ENCODE results near the gene OR11A1. TPM values are rescaled to one million over a fixed set of nuclear protein-coding genes. Genes with fewer than 3 reads are reported as not detected.

Gene OR11A1, protein sequence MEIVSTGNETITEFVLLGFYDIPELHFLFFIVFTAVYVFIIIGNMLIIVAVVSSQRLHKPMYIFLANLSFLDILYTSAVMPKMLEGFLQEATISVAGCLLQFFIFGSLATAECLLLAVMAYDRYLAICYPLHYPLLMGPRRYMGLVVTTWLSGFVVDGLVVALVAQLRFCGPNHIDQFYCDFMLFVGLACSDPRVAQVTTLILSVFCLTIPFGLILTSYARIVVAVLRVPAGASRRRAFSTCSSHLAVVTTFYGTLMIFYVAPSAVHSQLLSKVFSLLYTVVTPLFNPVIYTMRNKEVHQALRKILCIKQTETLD
- total RNA-seq = not detected

DNA sequence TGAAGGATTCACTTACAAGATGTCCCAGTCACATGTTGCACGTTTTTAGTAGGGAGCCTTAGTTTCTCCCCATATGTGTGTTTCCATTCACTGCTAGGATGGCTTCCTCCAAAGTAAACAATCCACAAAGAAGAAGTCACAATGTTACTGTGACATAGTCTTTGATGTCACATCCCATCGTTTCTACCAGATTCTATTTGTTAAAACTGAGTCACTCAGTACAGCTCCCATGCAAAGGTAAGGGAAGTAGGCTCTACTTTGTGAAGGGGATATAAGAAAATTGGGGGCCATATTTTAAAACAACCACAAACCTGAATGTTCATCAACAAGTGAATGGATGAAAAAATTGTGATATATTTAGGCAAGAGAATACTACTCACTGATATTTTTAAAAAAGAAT is at the start of gene OR11A1, which contains the start of gene OR2H1:
TSS of gene OR11A1 (minus strand) at position 101 of the 400 bp plus-strand sequence. CDS start 29,430 bp downstream, outside the sequence.
TSS of gene OR2H1 (plus strand) at position 185 of the 400 bp plus-strand sequence. CDS start 4,615 bp downstream, outside the sequence.
- H3K36me3 ChIP-seq (ENCODE audit: control insufficient read depth in 3 of 3, insufficient read depth in 3 of 3, low read length in 3 of 3) = no peaks in the 10 kb centered on the region
- H3K9me3 ChIP-seq (ENCODE audit: control insufficient read depth in 3 of 3, low read length in 3 of 3) = no peaks in the 10 kb centered on the region
- no peaks in the 10 kb centered on the region for H3K4me1 ChIP-seq (ENCODE audit: control insufficient read depth in 3 of 3, insufficient read depth in 3 of 3, low read length in 3 of 3)
- no peak within 1 kb of the TSS for H3K27ac ChIP-seq (ENCODE audit: low read depth, low read length)
- no peak within 1 kb of the TSS for H3K9ac ChIP-seq (ENCODE audit: low read depth in 1 of 3, low read length in 3 of 3)
- H3K4me3 ChIP-seq (ENCODE audit: low read length in 3 of 3) = no peak within 1 kb of the TSS
- H3K27me3 ChIP-seq (ENCODE audit: control insufficient read depth in 3 of 3, insufficient read depth in 3 of 3, low read length in 3 of 3) = no peaks in the 10 kb centered on the region

DNA sequence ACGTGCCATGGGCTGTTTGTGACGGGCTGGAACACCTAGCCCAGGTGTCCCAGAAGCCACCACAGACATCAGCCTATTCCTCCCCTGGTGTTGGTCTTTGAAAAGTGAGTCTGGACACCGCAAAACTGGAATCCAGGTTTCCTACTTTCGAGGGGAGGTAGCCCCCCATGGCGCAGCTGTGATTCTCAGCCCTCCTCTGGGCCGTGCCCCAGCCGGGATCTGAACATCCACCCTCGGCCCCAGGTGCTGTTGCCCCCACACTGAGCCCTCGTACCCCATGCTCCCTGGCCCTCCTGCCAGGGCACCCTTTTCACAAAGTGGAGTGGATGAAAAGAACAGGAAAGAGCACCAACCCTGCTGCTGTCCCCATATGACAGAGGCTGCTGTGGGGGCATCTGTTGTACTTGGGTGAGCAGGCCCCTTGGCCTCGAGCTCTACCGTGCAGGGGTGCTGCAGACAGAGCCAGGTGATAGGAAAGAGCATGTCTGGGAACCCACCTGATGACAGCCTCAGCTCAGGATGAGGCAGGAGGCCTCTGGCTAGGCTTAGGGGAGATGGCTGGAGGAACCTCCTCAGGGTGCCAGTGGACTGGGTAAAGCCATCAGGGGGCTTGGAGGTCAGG is 49.7 kb upstream of the OR11A1 start:
- Histone ChIP-seq H3K36me3 (ENCODE audit: control insufficient read depth in 3 of 3, insufficient read depth in 3 of 3, low read length in 3 of 3) (no peaks in the 10 kb centered on the region), H3K27ac (ENCODE audit: low read depth, low read length) (no peak overlapping the region), H3K9me3 (ENCODE audit: control insufficient read depth in 3 of 3, low read length in 3 of 3) (no peaks in the 10 kb centered on the region), H3K4me1 (ENCODE audit: control insufficient read depth in 3 of 3, insufficient read depth in 3 of 3, low read length in 3 of 3) (no peaks in the 10 kb centered on the region), H3K4me3 (ENCODE audit: low read length in 3 of 3) (no peak overlapping the region), H3K9ac (ENCODE audit: low read depth in 1 of 3, low read length in 3 of 3) (no peak overlapping the region), H3K27me3 (ENCODE audit: control insufficient read depth in 3 of 3, insufficient read depth in 3 of 3, low read length in 3 of 3) (peaks cover 0 to 7% (median 4%) of the 10 kb centered on the region in 3 donors)

DNA sequence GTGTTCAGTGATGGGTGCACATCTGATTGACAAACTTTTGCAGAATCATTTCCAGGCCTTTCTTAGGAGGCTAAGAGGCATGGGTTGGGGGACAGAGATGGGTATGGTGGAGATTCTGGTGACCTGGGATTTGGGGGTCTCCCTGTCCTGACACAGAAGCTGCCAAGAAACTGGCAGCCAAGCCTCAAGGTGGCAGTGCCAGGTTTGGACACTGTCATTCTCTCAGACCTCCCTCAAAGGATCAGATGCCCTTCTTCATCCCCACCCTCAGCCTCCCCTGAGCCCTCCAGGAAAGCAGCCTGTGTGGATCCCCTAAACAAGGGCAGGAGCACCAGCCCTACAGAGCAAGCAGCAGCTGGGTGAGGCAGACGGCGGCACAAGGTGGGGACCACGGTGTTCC is 48.9 kb upstream of the OR11A1 start:
- no peaks in the 10 kb centered on the region for H3K9me3 ChIP-seq (ENCODE audit: control insufficient read depth in 3 of 3, low read length in 3 of 3)
- H3K4me1 ChIP-seq (ENCODE audit: control insufficient read depth in 3 of 3, insufficient read depth in 3 of 3, low read length in 3 of 3) = no peaks in the 10 kb centered on the region
- no peak overlapping the region for H3K9ac ChIP-seq (ENCODE audit: low read depth in 1 of 3, low read length in 3 of 3)
- no peaks in the 10 kb centered on the region for H3K36me3 ChIP-seq (ENCODE audit: control insufficient read depth in 3 of 3, insufficient read depth in 3 of 3, low read length in 3 of 3)
- H3K27ac ChIP-seq (ENCODE audit: low read depth, low read length) = no peak overlapping the region
- H3K4me3 ChIP-seq (ENCODE audit: low read length in 3 of 3) = no peak overlapping the region
- H3K27me3 ChIP-seq (ENCODE audit: control insufficient read depth in 3 of 3, insufficient read depth in 3 of 3, low read length in 3 of 3) = peaks cover 0 to 10% (median 4%) of the 10 kb centered on the region in 3 donors

DNA sequence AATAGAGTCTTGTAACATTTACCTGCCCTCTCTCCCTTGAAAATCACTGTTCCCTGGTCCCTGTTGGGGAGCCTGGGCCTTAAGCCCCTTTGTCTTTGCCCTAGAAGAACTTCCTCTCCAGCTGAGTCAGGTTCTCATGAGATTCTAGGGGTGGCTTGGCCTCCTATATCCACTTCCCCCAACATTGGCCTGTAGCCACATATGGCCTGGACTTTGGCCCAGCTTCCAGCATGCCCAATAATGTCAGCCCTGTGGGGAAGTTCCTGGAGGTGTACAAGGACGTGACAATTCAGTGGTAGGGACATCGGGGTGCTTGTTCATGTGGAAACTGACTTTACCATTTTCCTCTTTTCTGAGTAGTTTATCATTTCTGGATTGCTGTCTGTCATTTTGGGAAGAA is 48.1 kb upstream of the OR11A1 start:
- Histone ChIP-seq H3K4me1 (ENCODE audit: control insufficient read depth in 3 of 3, insufficient read depth in 3 of 3, low read length in 3 of 3) (no peaks in the 10 kb centered on the region), H3K9me3 (ENCODE audit: control insufficient read depth in 3 of 3, low read length in 3 of 3) (no peaks in the 10 kb centered on the region), H3K9ac (ENCODE audit: low read depth in 1 of 3, low read length in 3 of 3) (no peak overlapping the region), H3K27ac (ENCODE audit: low read depth, low read length) (no peak overlapping the region), H3K27me3 (ENCODE audit: control insufficient read depth in 3 of 3, insufficient read depth in 3 of 3, low read length in 3 of 3) (peaks cover 0 to 16% (median 4%) of the 10 kb centered on the region in 3 donors), H3K36me3 (ENCODE audit: control insufficient read depth in 3 of 3, insufficient read depth in 3 of 3, low read length in 3 of 3) (no peaks in the 10 kb centered on the region), H3K4me3 (ENCODE audit: low read length in 3 of 3) (no peak overlapping the region)

DNA sequence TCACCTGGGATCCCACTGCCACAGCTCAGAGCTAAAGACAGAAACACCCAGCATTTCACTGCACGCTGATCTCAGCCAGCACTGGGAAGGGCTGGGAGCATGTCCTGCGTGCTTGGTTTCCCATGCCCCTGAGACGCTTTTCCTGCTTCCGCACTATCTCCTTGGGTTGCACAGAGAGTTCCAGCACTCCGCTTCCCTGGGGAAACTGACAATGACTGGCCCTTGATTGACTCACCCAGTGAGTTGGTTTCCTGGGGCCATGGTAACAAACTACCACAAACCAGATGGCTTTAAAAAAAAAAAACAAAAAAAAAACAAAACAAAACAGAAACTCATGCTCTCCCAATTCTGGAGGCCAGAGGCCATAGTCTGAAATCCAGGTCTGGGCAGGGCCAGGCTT is 45.7 kb upstream of the OR11A1 start:
- H3K9ac ChIP-seq (ENCODE audit: low read depth in 1 of 3, low read length in 3 of 3) = no peak overlapping the region
- H3K27me3 ChIP-seq (ENCODE audit: control insufficient read depth in 3 of 3, insufficient read depth in 3 of 3, low read length in 3 of 3) = peaks cover 0 to 12% (median 4%) of the 10 kb centered on the region in 3 donors
- H3K4me3 ChIP-seq (ENCODE audit: low read length in 3 of 3) = no peak overlapping the region
- no peaks in the 10 kb centered on the region for H3K9me3 ChIP-seq (ENCODE audit: control insufficient read depth in 3 of 3, low read length in 3 of 3)
- no peaks in the 10 kb centered on the region for H3K36me3 ChIP-seq (ENCODE audit: control insufficient read depth in 3 of 3, insufficient read depth in 3 of 3, low read length in 3 of 3)
- H3K27ac ChIP-seq (ENCODE audit: low read depth, low read length) = no peak overlapping the region
- no peaks in the 10 kb centered on the region for H3K4me1 ChIP-seq (ENCODE audit: control insufficient read depth in 3 of 3, insufficient read depth in 3 of 3, low read length in 3 of 3)

DNA sequence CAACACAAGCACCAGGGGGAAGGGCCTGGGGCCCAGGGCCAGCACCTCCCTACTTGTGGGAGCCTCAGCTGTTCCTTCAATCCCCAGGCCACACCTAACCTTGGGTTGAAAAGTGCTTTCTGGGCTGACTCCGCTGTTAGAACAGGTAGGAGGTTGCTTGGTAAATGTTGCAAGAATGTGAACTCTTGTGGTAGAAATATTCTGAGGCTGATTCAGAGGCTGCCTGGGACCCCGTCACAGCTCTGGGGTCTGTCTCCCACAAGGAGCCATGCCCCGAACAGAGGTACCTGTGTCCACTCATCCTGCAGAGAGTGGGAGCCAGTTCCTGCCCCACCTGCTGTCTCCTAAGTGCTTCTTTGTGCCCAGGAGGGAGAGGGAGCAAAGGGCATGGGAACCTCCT is 45.3 kb upstream of the OR11A1 start:
- Histone ChIP-seq H3K27ac (ENCODE audit: low read depth, low read length) (no peak overlapping the region), H3K4me3 (ENCODE audit: low read length in 3 of 3) (no peak overlapping the region), H3K4me1 (ENCODE audit: control insufficient read depth in 3 of 3, insufficient read depth in 3 of 3, low read length in 3 of 3) (no peaks in the 10 kb centered on the region), H3K9ac (ENCODE audit: low read depth in 1 of 3, low read length in 3 of 3) (no peak overlapping the region), H3K27me3 (ENCODE audit: control insufficient read depth in 3 of 3, insufficient read depth in 3 of 3, low read length in 3 of 3) (peaks cover 0 to 12% (median 4%) of the 10 kb centered on the region in 3 donors), H3K9me3 (ENCODE audit: control insufficient read depth in 3 of 3, low read length in 3 of 3) (no peaks in the 10 kb centered on the region), H3K36me3 (ENCODE audit: control insufficient read depth in 3 of 3, insufficient read depth in 3 of 3, low read length in 3 of 3) (no peaks in the 10 kb centered on the region)

DNA sequence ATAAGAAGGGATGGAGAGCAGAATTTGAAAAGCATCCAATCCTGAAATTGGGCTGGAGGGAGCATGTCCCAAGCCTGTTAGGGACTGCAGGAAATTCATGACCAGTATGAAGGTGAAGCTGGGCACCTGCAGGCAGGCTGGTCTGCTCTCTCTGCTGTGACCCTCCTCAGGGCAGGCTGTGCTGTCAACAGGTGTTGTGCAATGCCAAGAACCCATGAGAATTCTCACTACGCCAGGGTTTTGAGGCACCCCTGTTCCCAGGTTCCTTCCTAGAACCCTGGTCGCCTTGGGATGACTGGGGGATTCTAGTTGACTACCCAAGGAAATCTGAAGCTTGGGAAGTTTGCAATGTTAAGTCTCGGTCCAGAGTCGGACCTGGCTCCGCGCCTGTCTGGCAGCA is 44.2 kb upstream of the OR11A1 start:
- H3K9me3 ChIP-seq (ENCODE audit: control insufficient read depth in 3 of 3, low read length in 3 of 3) = no peaks in the 10 kb centered on the region
- no peaks in the 10 kb centered on the region for H3K4me1 ChIP-seq (ENCODE audit: control insufficient read depth in 3 of 3, insufficient read depth in 3 of 3, low read length in 3 of 3)
- H3K4me3 ChIP-seq (ENCODE audit: low read length in 3 of 3) = no peak overlapping the region
- H3K9ac ChIP-seq (ENCODE audit: low read depth in 1 of 3, low read length in 3 of 3) = no peak overlapping the region
- peaks cover 0 to 12% (median 4%) of the 10 kb centered on the region in 3 donors for H3K27me3 ChIP-seq (ENCODE audit: control insufficient read depth in 3 of 3, insufficient read depth in 3 of 3, low read length in 3 of 3)
- H3K27ac ChIP-seq (ENCODE audit: low read depth, low read length) = no peak overlapping the region
- no peaks in the 10 kb centered on the region for H3K36me3 ChIP-seq (ENCODE audit: control insufficient read depth in 3 of 3, insufficient read depth in 3 of 3, low read length in 3 of 3)

DNA sequence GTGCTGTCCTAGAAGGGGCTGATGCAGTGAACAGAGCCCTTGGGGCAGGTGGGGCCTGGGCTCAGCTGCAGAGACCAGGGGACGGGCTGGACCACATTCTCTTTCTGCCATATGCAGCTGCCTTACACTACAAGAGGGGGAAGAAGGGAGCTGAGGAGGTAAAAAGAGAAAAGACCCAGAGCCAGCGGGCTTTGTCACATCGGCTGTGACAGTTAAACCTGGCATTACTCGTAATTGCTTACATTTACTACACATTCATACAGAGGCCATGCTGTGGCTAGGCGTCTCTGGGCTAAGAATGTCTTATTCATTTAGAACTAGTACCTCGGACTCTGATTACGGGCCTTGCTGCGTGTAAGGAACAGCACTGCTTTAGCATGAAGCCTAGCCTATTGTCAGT is 43.7 kb upstream of the OR11A1 start:
- no peak overlapping the region for H3K9ac ChIP-seq (ENCODE audit: low read depth in 1 of 3, low read length in 3 of 3)
- no peaks in the 10 kb centered on the region for H3K4me1 ChIP-seq (ENCODE audit: control insufficient read depth in 3 of 3, insufficient read depth in 3 of 3, low read length in 3 of 3)
- H3K27me3 ChIP-seq (ENCODE audit: control insufficient read depth in 3 of 3, insufficient read depth in 3 of 3, low read length in 3 of 3) = peaks cover 0 to 12% (median 4%) of the 10 kb centered on the region in 3 donors
- H3K9me3 ChIP-seq (ENCODE audit: control insufficient read depth in 3 of 3, low read length in 3 of 3) = no peaks in the 10 kb centered on the region
- H3K36me3 ChIP-seq (ENCODE audit: control insufficient read depth in 3 of 3, insufficient read depth in 3 of 3, low read length in 3 of 3) = no peaks in the 10 kb centered on the region
- H3K27ac ChIP-seq (ENCODE audit: low read depth, low read length) = no peak overlapping the region
- H3K4me3 ChIP-seq (ENCODE audit: low read length in 3 of 3) = no peak overlapping the region

DNA sequence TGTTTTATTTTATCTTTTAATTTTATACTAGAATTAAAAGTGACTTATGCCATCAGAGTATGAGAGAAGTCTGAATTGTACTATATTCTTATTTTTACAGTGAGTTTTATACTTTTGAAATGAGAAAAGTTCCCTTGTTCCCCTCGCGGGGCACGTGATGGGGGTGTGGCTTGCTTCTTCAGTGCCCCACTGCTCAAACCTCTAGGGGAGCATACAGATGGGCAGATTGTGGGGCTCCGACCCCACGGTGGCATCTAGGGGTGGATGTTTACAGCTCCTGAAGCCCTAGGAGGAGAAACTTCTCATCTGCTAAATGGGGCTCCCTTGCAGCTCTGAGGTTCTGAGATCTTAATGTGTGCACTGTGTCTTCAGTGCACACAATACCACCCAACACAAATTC is 42.8 kb upstream of the OR11A1 start:
- Histone ChIP-seq H3K9ac (ENCODE audit: low read depth in 1 of 3, low read length in 3 of 3) (no peak overlapping the region), H3K27me3 (ENCODE audit: control insufficient read depth in 3 of 3, insufficient read depth in 3 of 3, low read length in 3 of 3) (peaks cover 0 to 12% (median 4%) of the 10 kb centered on the region in 3 donors), H3K36me3 (ENCODE audit: control insufficient read depth in 3 of 3, insufficient read depth in 3 of 3, low read length in 3 of 3) (no peaks in the 10 kb centered on the region), H3K4me1 (ENCODE audit: control insufficient read depth in 3 of 3, insufficient read depth in 3 of 3, low read length in 3 of 3) (no peaks in the 10 kb centered on the region), H3K9me3 (ENCODE audit: control insufficient read depth in 3 of 3, low read length in 3 of 3) (no peaks in the 10 kb centered on the region), H3K4me3 (ENCODE audit: low read length in 3 of 3) (no peak overlapping the region), H3K27ac (ENCODE audit: low read depth, low read length) (no peak overlapping the region)

DNA sequence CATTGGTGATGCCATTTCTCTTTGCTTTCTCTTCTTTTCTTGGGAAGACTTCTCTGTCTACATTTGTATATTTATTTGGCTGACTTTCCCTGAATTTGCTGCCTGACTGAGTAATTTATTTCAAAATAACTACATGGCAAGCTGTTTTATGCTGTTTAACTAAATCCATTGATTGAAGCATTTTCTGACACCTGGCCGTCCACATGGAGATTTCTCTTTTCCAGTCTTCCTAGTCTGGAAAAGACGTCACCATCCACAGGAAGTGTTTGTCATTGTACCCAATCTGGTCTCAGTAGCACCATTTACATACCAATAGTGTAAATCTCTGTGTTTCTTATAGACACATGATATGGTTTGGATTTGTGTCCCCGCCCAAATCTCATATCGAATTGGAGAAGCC is 40.1 kb upstream of the OR11A1 start:
- Histone ChIP-seq H3K4me3 (ENCODE audit: low read length in 3 of 3) (no peak overlapping the region), H3K9ac (ENCODE audit: low read depth in 1 of 3, low read length in 3 of 3) (no peak overlapping the region), H3K36me3 (ENCODE audit: control insufficient read depth in 3 of 3, insufficient read depth in 3 of 3, low read length in 3 of 3) (no peaks in the 10 kb centered on the region), H3K4me1 (ENCODE audit: control insufficient read depth in 3 of 3, insufficient read depth in 3 of 3, low read length in 3 of 3) (no peaks in the 10 kb centered on the region), H3K9me3 (ENCODE audit: control insufficient read depth in 3 of 3, low read length in 3 of 3) (no peaks in the 10 kb centered on the region), H3K27ac (ENCODE audit: low read depth, low read length) (no peak overlapping the region), H3K27me3 (ENCODE audit: control insufficient read depth in 3 of 3, insufficient read depth in 3 of 3, low read length in 3 of 3) (peaks cover 0 to 9% (median 0%) of the 10 kb centered on the region in 3 donors)
